SHP77 (cell line): ENCODE results near the gene KIF19.

ENCODE experiments used
- DNase-seq, 2 experiments: peaks; one replicate each; lab custom pipeline; 2025; lab: John Stamatoyannopoulos, UW

KIF19 gene

DNA sequence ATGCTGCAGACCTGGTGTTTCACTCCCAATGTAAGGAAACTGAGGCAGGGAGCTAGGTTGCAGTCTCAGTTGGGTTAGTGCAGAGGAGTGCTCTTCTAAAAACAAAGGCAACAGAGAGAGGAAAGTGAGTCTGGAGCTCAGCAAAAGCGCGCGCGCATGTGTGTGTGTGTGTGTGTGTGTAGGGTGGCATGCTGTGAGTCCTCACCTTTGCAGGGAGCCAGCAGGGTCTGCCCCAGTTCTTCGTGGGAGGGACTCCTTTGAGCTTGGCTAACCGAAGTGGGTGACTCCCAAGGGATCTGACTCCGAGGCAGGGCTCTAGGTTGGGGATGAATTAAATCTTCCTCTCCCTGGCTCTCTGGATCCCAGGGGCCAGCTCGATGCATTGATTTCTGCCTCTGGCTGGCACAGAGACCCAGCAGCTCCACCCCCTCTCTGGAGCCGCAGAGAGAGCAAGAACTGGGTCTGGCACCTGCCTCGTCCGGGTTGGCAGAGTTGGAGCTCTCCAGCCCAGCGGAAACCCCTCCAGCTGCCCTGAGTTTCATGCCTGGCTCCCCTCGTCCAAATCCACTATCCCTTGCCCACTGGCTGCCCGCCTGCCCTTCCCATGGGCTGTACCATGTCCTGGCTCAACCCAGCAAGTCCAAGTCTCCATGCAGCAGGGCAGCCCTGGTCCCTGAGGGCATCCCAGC is 36.9 kb downstream of the KIF19 start:
- no peak for DNase-seq

DNA sequence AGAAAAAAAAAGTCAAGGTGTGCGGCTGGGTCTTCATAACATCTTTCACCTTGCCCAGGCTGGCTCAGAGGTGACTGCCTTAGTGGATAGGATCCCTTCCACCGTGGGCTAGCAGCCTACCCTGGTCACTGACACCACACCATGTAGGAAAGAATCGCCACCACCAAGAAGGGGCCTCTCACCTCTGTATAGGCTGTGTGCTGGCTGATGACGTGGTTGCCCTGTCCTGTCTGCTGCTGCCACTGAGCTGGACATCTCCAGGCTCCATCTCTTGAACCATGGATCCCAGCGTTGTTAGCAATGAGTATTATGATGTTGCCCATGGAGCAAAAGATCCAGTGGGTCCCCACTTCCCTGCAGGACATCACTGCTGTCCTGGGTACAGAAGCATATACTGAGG is 41.2 kb downstream of the KIF19 start, which contains the start of gene GPR142:
Gene GPR142 (plus strand): TSS at position 301 of the 400 bp plus-strand sequence. CDS start 2,035 bp downstream, outside the sequence.
- DNase-seq = no peak

GRCh38 chr17:74368341-74369081 is 42.5 kb downstream of the KIF19 start:
- DNase-seq = peak; percentile 78 to 82

DNA sequence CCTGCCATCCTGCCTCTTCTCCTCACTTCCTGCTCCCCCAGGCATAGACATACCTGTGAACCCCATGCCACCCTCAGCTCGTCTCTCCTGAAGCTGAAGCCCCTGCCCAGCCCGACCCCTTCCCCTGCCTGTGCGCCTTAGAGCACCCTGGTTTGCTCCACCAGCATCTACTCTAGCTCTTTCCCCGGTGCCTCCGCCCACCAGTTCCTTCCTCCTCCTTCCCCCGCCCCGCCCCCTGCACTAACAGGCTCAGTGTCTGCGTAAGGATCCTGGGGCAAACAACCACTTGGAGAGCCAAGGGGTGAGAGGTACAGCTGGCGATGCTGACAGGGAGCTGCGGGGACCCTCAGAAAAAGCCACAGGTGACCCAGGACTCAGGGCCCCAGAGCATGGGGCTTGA is 43.2 kb downstream of the KIF19 start:
- DNase-seq = no peak

DNA sequence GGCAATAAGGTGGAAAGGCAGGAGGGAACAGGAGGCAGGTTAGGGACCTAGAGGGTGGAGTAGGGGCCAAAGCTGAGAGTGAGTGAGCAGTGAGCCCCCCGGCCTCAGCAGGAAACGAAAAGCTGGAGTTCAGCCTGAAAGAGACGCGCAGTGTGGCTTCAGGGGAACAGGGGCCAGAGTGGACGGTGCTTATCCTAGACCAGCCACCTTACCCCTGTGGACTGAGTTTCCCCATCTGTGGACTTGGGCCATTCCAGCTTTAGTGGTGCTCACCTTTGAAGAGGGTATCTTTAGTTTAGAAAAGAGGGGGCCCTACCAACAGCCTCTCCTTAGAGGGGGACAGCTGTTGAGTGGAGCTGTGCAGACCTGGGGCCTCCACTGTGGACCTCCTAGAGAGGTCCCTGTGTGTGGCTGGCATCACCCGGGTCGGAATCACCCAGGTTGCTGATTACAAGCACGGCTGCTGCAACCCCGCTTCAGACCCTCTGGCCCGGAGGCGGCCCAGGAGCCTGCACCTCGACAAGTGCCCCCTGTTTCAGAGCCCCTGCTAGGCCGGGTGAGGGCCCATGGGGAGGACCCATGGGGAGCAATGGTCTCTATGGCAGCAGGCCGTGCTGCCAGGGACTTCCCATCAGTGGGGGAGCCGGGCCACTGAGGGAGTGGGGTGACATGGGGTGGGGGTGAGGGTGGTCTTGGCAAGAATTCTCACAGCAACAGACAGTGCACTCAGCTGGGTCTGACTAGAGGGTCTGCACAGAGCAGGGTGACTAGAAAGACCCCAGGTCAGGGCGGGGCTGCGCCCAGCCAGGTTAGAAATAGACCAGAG is 43.9 kb downstream of the KIF19 start:
- DNase-seq = no peak

- no peak for DNase-seq
These were observed 45.7 kb downstream of the KIF19 start for GRCh38 chr17:74371653-74372147.

DNA sequence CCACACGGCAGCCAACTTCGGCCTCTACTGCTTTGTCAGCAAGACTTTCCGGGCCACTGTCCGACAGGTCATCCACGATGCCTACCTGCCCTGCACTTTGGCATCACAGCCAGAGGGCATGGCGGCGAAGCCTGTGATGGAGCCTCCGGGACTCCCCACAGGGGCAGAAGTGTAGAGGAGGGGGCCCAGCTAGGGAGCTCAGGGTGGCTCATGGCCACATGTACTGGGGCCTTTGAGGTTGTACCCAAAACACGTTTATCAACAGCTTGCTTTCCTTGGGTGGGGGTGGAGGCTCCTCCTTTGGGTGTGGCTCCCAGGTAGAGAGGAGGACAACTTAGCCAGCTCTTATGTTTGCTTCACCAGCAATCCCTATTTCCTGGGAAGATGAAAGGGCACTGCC is 46.4 kb downstream of the KIF19 start:
- DNase-seq = no peak

DNA sequence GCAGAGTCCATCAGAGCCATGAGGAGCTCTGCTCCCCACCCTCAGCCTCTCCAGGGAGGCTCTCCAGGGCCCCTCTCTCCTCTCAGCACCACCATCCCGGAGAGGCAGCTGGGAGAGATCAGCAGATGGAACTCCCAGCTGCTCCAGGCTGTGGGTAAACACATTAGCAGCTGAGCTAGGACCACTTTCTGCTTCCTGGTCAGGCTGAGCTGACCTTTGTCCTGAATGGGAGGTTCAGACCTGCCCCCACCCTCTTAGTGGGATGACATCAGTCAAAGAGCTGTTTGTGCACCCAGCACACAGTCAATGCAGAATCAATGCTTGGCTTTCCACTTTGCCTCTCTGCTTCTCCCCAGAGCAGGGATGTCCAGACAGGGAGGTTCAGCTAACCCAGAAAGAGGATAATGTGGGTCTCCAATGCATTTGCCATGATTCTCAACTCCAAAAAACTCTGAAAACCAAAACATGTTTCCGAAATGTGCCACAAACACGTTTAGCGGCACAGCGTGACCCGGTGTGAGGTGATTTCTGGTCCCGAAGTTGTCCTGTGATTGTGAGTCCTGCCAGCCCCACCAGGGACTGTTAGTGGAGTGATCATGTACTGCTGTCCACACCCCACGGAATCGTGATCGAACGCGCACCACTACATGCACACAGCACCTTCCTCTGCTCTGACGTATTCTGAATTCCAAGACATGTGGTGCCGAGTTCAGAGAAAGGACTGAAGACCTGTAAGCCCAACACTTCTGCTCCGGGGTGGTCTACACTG is 48.0 kb downstream of the KIF19 start:
- DNase-seq = peak; percentile 92 to 94

DNA sequence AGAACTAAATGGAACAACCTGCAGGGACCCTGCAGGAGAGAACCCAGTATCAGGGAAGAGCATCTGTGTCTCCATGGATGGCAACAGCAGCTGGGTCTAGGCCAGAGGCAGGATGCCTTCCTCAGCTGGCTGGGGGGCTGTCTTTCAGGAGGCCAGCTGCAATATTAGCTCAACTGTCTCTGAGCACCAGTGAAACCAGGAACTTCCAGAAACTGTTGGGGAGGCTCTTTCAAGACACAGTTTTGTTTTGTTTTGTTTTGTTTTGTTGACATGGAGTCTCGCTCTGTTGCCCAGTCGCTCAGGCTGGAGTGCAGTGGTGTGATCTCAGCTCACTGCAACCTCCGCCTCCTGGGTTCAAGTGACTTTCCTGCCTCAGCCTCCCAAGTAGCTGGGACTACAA is 48.8 kb downstream of the KIF19 start:
- peak in 1 of 2 experiments; percentile 30 for DNase-seq

DNA sequence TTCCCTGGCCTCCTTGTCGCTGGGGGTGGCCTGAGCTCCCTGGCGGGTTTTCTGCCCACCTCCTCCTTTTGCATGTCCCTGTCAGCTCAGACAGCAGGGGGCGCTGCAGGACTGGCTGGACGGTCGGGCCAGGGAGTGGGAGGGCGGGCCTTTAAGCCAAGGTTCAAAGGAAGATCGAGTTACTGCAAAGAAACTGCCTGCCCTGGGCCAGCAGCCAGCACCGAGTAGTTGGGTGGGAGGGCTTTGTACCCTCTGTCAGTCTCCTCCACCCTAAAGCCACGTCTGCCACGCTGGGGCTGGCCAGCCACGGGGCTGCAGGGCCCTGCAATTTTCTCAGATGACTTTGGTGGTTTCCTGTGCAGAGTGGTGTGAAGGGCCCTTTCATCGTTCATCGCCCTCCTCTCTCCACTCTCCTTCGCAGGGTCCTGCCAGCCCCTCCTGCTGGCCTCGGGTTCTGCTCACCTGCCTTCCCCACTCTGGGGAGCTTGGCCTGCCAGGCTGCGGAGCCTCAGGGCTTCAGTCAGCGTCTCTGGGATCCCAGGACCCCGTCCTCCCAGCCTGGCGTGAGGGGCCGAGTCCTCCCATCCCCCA is 53.6 kb downstream of the KIF19 start:
- DNase-seq = peak; percentile 85 to 87

DNA sequence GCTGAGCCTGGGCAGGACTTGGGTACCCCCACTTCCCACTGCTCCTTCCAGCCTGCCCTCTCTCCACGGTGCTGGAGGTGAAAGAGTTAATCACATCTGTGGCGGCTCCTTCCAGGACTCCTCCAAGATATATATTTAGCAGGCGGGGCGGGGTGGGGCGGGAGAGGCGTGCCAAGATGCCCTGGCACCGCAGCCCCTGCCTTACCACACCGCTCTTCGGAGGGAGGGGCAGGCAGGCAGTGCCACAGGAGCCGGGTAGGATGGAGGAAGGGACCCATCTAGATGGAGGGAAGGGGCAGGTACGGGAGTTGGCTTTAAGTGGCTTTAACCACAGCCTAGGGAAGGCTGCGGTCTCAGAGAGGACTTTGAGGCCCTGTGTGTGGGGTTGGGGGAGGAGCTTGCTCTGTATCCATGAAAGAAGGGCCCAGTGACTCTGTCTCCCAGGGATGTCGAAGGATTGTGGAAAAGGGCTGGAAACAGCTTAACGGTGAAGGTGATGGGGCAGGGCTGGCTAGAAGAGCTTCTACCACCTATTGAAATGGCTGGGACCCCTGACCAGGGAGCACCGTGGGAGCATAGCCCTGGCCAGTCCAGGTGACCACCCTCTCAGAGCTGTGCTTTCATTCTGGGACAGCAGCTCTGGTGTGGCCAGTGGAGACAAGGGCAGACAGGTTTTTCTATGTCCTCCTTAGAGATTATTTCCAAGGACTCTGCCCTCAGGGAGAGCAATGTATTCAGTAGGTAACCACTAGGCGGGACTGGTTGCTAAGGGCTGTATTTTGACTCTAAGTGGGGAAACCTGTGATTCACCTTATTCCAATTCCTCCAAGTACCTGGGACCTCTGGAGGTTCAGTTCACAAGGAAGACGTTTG is 54.3 kb downstream of the KIF19 start:
- DNase-seq = no peak

DNA sequence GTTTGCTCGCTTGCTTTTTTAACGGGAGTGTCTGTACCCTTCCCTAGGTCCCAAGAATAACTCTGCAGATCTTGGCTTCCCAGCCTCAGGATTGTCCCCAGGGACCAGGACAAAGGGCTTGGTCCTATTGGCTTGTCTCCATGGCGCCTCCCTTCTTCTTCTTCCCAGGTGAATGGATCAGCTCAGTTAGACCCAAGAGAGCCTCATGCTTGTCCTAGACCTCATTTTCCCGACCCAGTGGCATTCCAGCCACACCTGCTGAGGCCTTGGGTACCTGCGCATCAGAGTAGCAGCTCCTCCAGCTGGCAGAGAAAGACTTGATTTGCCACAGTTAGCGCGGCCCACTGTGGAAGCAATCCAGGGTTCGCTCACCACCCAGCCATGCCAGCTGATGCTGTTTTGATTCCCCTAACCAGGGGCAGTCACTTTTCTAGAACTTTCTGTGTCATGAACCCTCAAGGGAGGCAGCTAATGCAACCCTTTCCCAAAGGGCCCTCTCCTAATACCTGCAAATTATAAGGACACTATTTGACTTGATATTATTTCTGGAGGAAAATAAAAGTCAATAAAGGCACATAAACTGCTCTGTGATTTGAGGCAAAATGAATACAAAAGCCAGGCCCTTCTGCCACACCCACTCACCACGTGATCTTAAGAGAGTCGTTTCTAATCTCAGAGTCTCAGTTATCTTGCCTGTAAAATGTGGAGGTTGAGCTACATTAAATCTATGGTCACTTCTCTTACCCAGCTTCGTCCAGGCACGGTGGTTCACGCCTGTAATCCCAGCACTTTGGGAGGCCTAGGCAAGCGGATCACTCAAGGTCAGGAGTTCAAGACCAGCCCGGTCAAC is 55.2 kb downstream of the KIF19 start:
- no peak for DNase-seq

- no peak for DNase-seq
These were observed 57.1 kb downstream of the KIF19 start for GRCh38 chr17:74383141-74383540.

DNA sequence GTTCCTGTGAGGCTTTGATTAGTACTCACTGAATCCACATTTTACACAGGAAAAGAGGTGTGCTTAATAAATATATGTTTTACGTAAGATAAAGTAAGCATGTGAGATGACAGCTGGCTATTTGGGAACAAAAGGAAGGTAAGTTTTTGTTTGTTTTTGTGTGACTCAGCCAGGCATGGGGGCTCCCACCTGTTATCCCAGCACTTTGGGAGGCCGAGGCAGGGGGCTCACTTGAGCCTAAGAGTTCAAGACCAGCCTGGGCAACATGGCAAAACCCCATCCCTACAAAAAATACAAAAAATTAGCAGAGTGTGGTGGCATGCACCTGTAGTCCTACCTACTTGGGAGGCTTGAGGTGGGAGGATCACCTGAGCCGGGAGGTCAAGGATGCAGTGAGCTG is 59.2 kb downstream of the KIF19 start:
- DNase-seq = no peak

- DNase-seq = no peak
These were observed 60.4 kb downstream of the KIF19 start for GRCh38 chr17:74386386-74386785.

- no peak for DNase-seq
These were observed 61.6 kb downstream of the KIF19 start for GRCh38 chr17:74387365-74388218.

DNA sequence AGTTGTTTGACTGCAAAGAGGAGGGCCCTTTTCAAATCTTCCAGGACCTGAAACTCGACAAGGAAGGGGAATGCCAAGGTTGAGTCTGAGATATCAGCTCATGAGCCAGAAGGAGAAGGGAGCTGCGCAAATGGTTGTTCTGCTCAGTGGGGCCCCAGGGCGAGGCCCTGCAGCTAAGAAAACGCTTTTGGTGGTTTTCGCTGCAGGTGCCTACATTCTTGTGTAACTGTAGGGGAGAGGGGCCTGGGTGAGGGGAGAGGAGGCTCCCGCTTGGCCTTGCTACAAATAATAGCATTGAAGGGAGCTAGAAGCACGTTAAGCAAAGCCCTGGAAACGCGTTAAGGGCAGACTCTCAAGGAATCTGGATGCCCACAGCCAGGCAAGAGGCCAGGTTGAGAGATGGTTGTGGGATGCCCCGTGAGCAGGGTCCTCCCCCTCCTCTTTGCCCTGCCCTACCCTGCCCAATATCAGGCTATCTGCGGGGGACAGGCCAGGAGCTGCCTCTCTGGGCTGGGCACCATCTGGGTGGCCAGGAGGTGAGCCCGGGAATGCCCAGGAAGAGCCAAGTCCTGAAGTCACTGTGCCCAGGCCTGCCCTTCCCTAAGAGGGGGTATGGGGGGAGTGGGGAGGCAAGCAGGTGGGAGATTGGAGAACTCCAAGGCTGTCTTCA is 63.2 kb downstream of the KIF19 start:
- no peak for DNase-seq
